OCI-LY1 (cell line): ENCODE results near the gene CCER1.

Source experiments
- H2AFZ ChIP-seq: fragments of 200-600 bp; sonication (generic), shearing (Covaris generic); 2 replicates; pipeline ENCODE4 v1.6.0; 2014; ENCODE audit warnings: antibody characterized with exemption, mild to moderate bottlenecking, low read length
- H3F3A ChIP-seq: fragments of 200-600 bp; sonication (generic), shearing (Covaris generic); 2 replicates; pipeline ENCODE4 v1.6.0; 2014; ENCODE audit warnings: mild to moderate bottlenecking, antibody characterized with exemption, low read length, moderate library complexity; ENCODE audit not compliant: insufficient read depth
- H3K27ac ChIP-seq: fragments of 200-600 bp; sonication (generic); 2 replicates; pipeline ENCODE4 v1.5.1; 2014; ENCODE audit warnings: low read length, mixed run types, mild to moderate bottlenecking, low read depth; ENCODE audit not compliant: poor library complexity, severe bottlenecking
- H3K27me3 ChIP-seq: fragments of 200-600 bp; sonication (generic); 2 replicates; pipeline ENCODE4 v1.6.0; 2014; ENCODE audit warnings: antibody characterized with exemption, mild to moderate bottlenecking, low read length, moderate library complexity; ENCODE audit not compliant: insufficient read depth
- H3K36me3 ChIP-seq: fragments of 200-600 bp; sonication (generic); 2 replicates; pipeline ENCODE4 v1.6.1; 2014; ENCODE audit warnings: mild to moderate bottlenecking, antibody characterized with exemption, low read length, moderate library complexity, mixed read lengths; ENCODE audit not compliant: insufficient read depth
- H3K4me1 ChIP-seq: fragments of 200-600 bp; sonication (generic); 2 replicates; pipeline ENCODE4 v1.5.1; 2014; ENCODE audit warnings: mild to moderate bottlenecking, low read length, moderate library complexity; ENCODE audit not compliant: insufficient read depth, severe bottlenecking
- H3K4me2 ChIP-seq: fragments of 200-600 bp; sonication (generic), shearing (Covaris generic); 2 replicates; pipeline ENCODE4 v1.6.1; 2014; ENCODE audit warnings: low read length
- H3K4me3 ChIP-seq: fragments of 200-600 bp; sonication (generic); 2 replicates; pipeline ENCODE4 v1.5.1; 2014; ENCODE audit warnings: low read length, low read depth, mild to moderate bottlenecking, mixed read lengths; ENCODE audit not compliant: poor library complexity, severe bottlenecking
- H3K79me2 ChIP-seq: fragments of 200-600 bp; shearing (Covaris generic); 2 replicates; pipeline ENCODE4 v1.6.1; 2016; ENCODE audit warnings: mixed run types, low read length, mixed read lengths; ENCODE audit not compliant: insufficient read depth
- H3K9ac ChIP-seq: fragments of 200-600 bp; sonication (generic), shearing (Covaris generic); 2 replicates; pipeline ENCODE4 v1.6.1; 2014; ENCODE audit warnings: mild to moderate bottlenecking, low read length, mixed read lengths
- H3K9me2 ChIP-seq: fragments of 200-600 bp; sonication (generic), shearing (Covaris generic); 2 replicates; pipeline ENCODE4 v1.6.1; 2014; ENCODE audit warnings: low read depth, mild to moderate bottlenecking, low read length, mixed read lengths
- H3K9me3 ChIP-seq: fragments of 200-600 bp; shearing (Covaris generic); 2 replicates; pipeline ENCODE4 v1.6.1; 2014; ENCODE audit warnings: low read length, mixed read lengths
- H4K20me1 ChIP-seq: fragments of 200-600 bp; sonication (generic), shearing (Covaris generic); 2 replicates; pipeline ENCODE4 v1.6.0; 2016; ENCODE audit warnings: mild to moderate bottlenecking, low read length; ENCODE audit not compliant: insufficient read depth
- EZH2 ChIP-seq: fragments of 200-600 bp; sonication (generic), shearing (Covaris generic); IDR thresholded peaks from 2 replicates; pipeline ENCODE4 v1.8.0; 2017; ENCODE audit warnings: borderline replicate concordance, mixed run types, mild to moderate bottlenecking, antibody characterized with exemption, low read length, moderate library complexity, mixed read lengths
- TF ChIP-seq, protein P1 (sequence below): fragments of 200-600 bp; sonication (generic), shearing (Covaris generic); IDR thresholded peaks from 2 replicates; pipeline ENCODE4 v1.5.1; 2017; ENCODE audit warnings: mild to moderate bottlenecking, antibody characterized with exemption, low read length, moderate library complexity, mixed read lengths

The CCER1 gene

DNA sequence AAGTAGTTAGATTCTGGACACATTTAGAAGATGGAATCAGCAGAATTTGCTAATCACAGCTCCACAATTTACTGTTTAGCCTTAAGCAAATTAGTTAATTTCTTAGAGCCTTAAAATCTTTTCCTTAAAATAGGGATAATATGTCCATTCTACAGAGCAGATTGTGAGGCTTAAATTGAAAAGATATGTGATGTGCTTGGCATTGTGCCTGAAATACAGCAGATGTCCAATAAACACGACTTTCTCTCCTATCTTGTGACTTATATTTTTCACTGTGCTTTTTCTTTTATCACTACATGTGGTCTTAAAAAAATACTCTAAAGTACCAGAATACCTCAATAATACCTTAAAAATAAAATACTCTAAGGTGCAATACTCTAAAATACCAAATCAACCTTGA lies 30.6 kb downstream of the CCER1 start:
- Histone ChIP-seq H3K9me3 (no peaks in the 10 kb centered on the region), H3K27me3 (no peaks in the 10 kb centered on the region; the same call in 1 of the 2 replicates), H2AFZ (no peak overlapping the region), H3K4me2 (no peak overlapping the region), H3K4me1 (no peaks in the 10 kb centered on the region), H3K36me3 (no peaks in the 10 kb centered on the region), H3K4me3 (no peak overlapping the region), H3K9me2 (no peaks in the 10 kb centered on the region), H3K9ac (no peak overlapping the region), H3K79me2 (no peaks in the 10 kb centered on the region), H3K27ac (no peak overlapping the region), H4K20me1 (no peaks in the 10 kb centered on the region), H3F3A (no peaks in the 10 kb centered on the region)
- no peak for TF ChIP-seq EZH2
- TF ChIP-seq, protein P1, sequence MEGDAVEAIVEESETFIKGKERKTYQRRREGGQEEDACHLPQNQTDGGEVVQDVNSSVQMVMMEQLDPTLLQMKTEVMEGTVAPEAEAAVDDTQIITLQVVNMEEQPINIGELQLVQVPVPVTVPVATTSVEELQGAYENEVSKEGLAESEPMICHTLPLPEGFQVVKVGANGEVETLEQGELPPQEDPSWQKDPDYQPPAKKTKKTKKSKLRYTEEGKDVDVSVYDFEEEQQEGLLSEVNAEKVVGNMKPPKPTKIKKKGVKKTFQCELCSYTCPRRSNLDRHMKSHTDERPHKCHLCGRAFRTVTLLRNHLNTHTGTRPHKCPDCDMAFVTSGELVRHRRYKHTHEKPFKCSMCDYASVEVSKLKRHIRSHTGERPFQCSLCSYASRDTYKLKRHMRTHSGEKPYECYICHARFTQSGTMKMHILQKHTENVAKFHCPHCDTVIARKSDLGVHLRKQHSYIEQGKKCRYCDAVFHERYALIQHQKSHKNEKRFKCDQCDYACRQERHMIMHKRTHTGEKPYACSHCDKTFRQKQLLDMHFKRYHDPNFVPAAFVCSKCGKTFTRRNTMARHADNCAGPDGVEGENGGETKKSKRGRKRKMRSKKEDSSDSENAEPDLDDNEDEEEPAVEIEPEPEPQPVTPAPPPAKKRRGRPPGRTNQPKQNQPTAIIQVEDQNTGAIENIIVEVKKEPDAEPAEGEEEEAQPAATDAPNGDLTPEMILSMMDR, result no peak

DNA sequence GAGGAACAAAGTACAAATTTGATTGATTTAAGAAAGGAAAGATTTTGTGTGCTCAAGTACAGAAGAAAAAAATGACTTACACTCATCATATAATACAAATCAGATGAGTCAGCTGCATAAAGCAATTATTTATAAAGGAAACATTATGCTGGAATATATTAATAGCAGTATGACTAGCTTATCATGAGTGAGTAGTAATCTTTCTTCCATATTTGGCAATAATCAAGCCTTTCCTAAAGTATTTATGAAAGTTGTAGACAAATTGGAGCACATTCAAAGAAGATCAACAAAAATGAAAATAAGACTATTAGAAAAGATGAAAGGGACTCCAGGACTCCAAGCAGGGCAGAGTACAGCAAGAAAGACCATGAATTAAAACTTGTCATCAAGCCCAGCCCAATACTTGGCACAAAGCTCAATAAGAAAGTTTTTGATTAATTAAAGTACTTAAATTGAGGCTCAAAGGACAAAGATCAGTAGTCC lies 32.8 kb downstream of the CCER1 start:
- H3F3A ChIP-seq, result no peaks in the 10 kb centered on the region
- no peaks in the 10 kb centered on the region for H3K9me2 ChIP-seq
- H3K4me1 ChIP-seq, result no peaks in the 10 kb centered on the region
- no peaks in the 10 kb centered on the region for H3K79me2 ChIP-seq
- H3K27ac ChIP-seq, result no peak overlapping the region
- no peaks in the 10 kb centered on the region for H4K20me1 ChIP-seq
- no peak for TF ChIP-seq EZH2
- TF ChIP-seq, protein P1, result no peak
- H3K4me2 ChIP-seq, result no peak overlapping the region
- no peaks in the 10 kb centered on the region; the same call in 1 of the 2 replicates for H3K27me3 ChIP-seq
- H3K9me3 ChIP-seq, result no peaks in the 10 kb centered on the region
- no peak overlapping the region for H3K4me3 ChIP-seq
- H3K9ac ChIP-seq, result no peak overlapping the region
- H2AFZ ChIP-seq, result no peak overlapping the region
- H3K36me3 ChIP-seq, result no peaks in the 10 kb centered on the region

GRCh38 chr12:90921536-90921935 lies 33.4 kb downstream of the CCER1 start:
- H3K9me2 ChIP-seq, result no peaks in the 10 kb centered on the region
- no peak overlapping the region for H3K4me2 ChIP-seq
- no peaks in the 10 kb centered on the region for H3K79me2 ChIP-seq
- no peaks in the 10 kb centered on the region for H3K4me1 ChIP-seq
- no peaks in the 10 kb centered on the region; the same call in 1 of the 2 replicates for H3K27me3 ChIP-seq
- H3K9me3 ChIP-seq, result no peaks in the 10 kb centered on the region
- H3K36me3 ChIP-seq, result no peaks in the 10 kb centered on the region
- H2AFZ ChIP-seq, result no peak overlapping the region
- H4K20me1 ChIP-seq, result no peaks in the 10 kb centered on the region
- no peak for TF ChIP-seq EZH2
- TF ChIP-seq, protein P1, result no peak
- H3K27ac ChIP-seq, result no peak overlapping the region
- no peak overlapping the region for H3K9ac ChIP-seq
- no peak overlapping the region for H3K4me3 ChIP-seq
- no peaks in the 10 kb centered on the region for H3F3A ChIP-seq
